Activated naive CD4-positive, alpha-beta T cell treated with Interleukin-2 at 50 U/mL for 16 hours (primary cell): ENCODE measurements around the gene GRM1.

ENCODE experiments used
- DNase-seq: peaks from one replicate; pipeline ENCODE4 v3.0.0-alpha.2; 2020

Gene GRM1

GRCh38 chr6:146402476-146402875 lies 373.6 kb downstream of the GRM1 start:
- DNase-seq, result no peak

- DNase-seq, result no peak
These were observed 379.7 kb downstream of the GRM1 start for GRCh38 chr6:146408583-146408982.

- no peak for DNase-seq
These were observed 382.2 kb downstream of the GRM1 start for GRCh38 chr6:146410851-146411595.

- no peak for DNase-seq
These were observed 390.7 kb downstream of the GRM1 start for GRCh38 chr6:146419576-146419975.

GRCh38 chr6:146420255-146420654 lies 391.4 kb downstream of the GRM1 start:
- no peak for DNase-seq

- DNase-seq, result no peak
These were observed 394.0 kb downstream of the GRM1 start for GRCh38 chr6:146422789-146423375.

GRCh38 chr6:146423452-146423851 lies 394.6 kb downstream of the GRM1 start:
- DNase-seq, result no peak

- DNase-seq, result no peak
These were observed 397.7 kb downstream of the GRM1 start for GRCh38 chr6:146426516-146426915.

GRCh38 chr6:146429831-146430230 lies 401.0 kb downstream of the GRM1 start:
- no peak for DNase-seq

- DNase-seq, result no peak
These were observed 405.2 kb downstream of the GRM1 start for GRCh38 chr6:146433881-146434731.

- no peak for DNase-seq
These were observed 406.0 kb downstream of the GRM1 start for GRCh38 chr6:146434732-146435390.

- no peak for DNase-seq
These were observed 413.0 kb downstream of the GRM1 start for GRCh38 chr6:146441907-146442306.

- no peak for DNase-seq
These were observed 415.3 kb downstream of the GRM1 start for GRCh38 chr6:146444189-146444588.

GRCh38 chr6:146445233-146445632 lies 416.4 kb downstream of the GRM1 start:
- DNase-seq, result no peak

GRCh38 chr6:146456886-146457285 lies 428.0 kb downstream of the GRM1 start:
- DNase-seq, result no peak

- no peak for DNase-seq
These were observed 432.1 kb downstream of the GRM1 start for GRCh38 chr6:146460941-146461340.

- no peak for DNase-seq
These were observed 441.4 kb downstream of the GRM1 start for GRCh38 chr6:146470091-146470770.

GRCh38 chr6:146472918-146473317 lies 444.1 kb downstream of the GRM1 start:
- DNase-seq, result no peak

- no peak for DNase-seq
These were observed 452.7 kb downstream of the GRM1 start for GRCh38 chr6:146481527-146481926.

GRCh38 chr6:146484411-146484810 lies 455.5 kb downstream of the GRM1 start:
- no peak for DNase-seq
